AG10803 (cell line): ENCODE data around the gene DCN.

ENCODE experiments used
- DNase-seq: peaks from one replicate; pipeline ENCODE4 v3.0.0; 2010; ENCODE audit warnings: low read depth
- H3K4me3 ChIP-seq: 2 replicates; pipeline ENCODE4 v1.5.1; 2011; ENCODE audit warnings: mild to moderate bottlenecking, low read length, control low read depth
- TF ChIP-seq, protein P1 (sequence below): conservative IDR thresholded peaks from 2 replicates; pipeline ENCODE4 v1.5.1; 2011; ENCODE audit warnings: mild to moderate bottlenecking, low read length, control low read depth, inconsistent platforms

The DCN gene

DNA sequence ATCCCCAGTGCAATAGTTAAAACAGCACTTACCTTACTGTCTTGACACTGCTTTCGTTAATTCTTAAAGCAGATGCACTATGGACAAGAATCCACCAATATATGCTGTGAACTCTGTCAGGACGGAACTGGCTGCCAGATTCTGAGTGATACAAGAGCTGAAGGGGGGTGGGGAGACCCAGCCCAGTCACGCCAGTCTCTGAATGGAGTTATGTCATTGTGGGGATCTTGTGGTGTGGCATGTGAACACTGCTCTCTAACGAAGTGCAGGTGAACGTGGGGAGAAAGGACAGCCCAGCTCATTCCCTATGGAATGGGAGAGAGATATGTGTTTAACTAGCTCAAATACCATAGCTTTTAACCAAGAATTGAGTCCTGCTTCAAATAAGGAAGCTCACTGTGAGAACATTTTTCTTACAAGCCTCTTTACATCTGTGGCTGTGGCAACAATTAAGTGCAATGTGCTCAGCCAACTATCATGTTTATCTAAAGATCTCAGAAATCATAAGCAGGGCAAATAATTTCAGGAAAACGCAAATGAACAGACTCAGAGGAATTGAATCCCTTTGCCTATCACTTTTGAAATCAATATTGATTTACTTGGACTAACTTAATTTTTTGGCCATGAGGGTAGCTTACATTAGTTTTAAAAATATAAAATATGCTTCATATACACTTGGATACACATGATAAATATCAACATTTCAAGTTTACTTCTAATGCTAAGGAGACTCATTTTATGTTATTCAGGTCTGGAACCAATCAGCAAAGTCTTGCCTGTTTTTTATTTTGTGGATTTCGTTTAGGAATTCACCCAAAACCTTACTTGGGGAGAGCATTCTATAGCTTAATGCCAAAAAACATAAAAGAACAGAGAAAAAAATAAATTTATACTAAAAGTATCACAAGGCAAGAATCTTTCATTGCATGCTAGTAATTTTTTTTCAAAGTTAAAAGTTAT, 71.0 kb downstream of the DCN start, which contains the start of gene LUM:
Gene LUM, minus strand, starts transcription at position 129 of the 960 bp plus-strand sequence. CDS start 2,515 bp downstream, outside the sequence.
- DNase-seq, result peak; percentile 97
- peak within 1 kb of the TSS; percentile 70 for H3K4me3 ChIP-seq
- TF ChIP-seq, protein P1, sequence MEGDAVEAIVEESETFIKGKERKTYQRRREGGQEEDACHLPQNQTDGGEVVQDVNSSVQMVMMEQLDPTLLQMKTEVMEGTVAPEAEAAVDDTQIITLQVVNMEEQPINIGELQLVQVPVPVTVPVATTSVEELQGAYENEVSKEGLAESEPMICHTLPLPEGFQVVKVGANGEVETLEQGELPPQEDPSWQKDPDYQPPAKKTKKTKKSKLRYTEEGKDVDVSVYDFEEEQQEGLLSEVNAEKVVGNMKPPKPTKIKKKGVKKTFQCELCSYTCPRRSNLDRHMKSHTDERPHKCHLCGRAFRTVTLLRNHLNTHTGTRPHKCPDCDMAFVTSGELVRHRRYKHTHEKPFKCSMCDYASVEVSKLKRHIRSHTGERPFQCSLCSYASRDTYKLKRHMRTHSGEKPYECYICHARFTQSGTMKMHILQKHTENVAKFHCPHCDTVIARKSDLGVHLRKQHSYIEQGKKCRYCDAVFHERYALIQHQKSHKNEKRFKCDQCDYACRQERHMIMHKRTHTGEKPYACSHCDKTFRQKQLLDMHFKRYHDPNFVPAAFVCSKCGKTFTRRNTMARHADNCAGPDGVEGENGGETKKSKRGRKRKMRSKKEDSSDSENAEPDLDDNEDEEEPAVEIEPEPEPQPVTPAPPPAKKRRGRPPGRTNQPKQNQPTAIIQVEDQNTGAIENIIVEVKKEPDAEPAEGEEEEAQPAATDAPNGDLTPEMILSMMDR, result no peak

DNA sequence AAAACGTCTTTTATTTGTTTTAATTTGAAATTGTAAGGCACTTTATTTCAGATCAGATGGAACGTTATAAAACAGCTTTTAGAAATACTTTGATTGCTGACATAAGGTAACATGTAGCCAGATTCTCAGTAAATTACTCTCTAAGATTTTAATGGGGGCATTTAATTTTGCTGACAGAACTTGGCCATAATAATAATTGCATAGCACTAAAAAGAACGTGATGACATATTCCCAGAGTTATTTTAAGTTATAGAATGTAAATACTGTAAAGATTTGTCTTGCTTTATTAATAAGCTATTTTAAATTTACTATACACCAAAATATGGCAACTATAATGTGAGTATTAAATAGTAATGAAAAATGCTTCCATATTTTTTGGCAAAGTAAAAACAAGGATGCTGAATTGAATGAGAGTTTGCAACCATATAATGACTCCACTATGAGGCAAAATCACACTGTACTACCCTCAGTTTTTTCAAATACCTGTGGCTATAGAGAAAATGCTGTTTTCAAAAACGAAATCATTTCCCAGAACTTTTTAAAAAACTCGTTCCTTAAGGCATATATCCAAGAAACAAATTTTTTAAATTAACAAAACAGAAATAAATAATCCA, 72.2 kb downstream of the DCN start:
- TF ChIP-seq, protein P1, result no peak
- no peak for DNase-seq
- peak overlapping the region; percentile 70 for H3K4me3 ChIP-seq

DNA sequence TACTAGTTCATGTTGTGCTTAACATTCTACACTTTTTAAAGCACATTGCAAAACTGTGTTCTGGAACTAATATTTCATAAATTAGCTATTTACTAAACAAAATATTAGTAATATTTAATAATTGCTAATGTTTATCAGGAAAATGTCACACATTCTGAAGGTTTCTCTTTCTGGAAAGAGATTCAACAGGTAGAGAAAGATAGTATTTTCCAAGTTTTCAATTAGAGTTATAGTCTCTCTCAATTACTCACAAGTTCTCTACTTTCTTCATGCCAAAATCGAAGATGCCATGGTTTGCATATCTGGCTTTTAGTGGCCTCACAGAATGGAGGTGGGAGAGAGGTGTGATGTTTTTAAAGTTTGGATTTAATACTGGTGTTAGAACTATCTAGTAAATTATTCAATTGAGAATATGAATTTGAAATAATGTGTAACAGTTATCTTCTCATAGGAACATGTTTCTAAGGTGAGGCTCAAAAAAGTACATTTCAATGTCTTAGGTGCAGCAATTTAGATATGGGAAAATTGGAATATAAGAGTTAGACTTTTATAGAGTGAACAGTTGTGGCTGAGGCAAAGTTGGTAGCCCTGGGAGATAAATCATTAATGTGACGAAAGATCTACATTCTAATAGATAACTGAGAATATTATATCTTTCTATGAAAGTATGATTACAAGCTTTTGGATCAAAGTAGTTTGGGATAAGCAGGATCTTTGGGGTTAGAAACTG, 72.9 kb downstream of the DCN start:
- no peak for DNase-seq
- peak overlapping the region; percentile 70 for H3K4me3 ChIP-seq
- TF ChIP-seq, protein P1, result no peak

DNA sequence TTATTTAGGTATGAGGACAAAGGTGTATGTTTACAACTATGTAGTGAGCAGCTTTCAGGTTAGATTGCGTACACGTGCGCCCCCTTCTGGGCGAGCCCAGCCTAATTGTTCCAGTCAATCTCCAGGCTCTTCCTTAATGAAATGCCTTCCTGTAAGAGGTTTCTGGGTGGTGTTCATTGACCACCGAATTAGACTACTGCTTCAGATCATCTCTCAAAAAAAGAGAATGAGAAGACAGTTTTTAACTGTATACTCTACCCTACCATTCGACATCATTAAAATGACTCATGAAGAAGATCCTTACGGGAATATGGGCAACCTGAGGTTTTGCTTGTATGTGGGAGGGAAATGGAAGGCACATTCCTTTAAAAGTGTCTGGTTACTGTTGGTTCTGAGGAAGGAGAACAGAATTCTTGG, 73.5 kb downstream of the DCN start:
- peak; percentile 83 for DNase-seq
- peak overlapping the region; percentile 70 for H3K4me3 ChIP-seq
- TF ChIP-seq, protein P1, result peak; percentile 75

DNA sequence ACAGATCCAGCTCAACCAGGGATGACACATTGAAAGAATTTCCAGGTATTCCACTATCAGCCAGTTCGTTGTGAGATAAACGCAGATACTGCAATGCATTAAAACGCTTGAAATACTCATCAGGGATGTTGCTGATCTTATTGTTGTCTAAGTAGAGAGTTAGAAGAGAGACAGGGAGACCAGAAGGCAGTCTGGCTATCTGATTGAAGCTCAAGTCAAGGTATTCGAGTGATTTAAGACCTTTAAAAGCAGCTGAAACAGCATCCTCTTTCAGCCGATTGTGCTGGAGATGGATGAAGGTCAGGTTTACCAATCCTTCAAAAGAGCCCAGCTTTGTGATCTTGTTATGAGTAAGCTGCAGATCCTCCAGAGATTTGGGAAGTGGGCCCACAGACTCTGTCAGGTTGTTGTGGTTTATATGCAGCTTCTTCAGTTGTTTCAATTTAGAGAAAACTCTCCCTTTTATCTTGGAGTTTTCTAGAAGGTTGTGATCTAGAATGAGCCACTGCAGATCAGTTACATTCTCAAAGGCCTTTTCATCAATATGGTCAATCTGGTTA, 74.3 kb downstream of the DCN start:
- peak overlapping the region; percentile 29 for H3K4me3 ChIP-seq
- TF ChIP-seq, protein P1, result no peak
- no peak for DNase-seq

DNA sequence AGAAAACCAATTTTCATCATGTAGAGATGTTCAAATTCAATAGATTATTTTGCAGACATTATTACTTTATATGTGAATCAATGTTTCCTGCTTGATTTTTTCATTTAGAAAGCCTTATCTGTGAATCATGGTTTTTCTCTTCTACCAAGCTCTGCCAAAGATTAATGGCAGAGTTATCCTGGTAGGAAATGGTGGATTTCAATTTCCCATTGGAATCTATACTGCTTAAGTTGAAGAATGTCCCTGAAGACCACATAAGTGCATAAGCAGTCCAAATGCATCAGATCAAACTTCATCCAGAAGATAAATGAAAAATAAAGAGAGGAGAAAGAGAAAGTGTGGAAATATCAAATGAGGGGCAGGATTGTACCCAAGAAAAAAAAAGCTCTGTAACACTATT, 76.3 kb downstream of the DCN start:
- DNase-seq, result no peak
- TF ChIP-seq, protein P1, result no peak

More for the DNA sequence above, 76.3 kb downstream of the DCN start:
- 0 out of 2 replicates have a peak overlapping the region, but pooled peaks have one; percentile 4 for H3K4me3 ChIP-seq
